SIG-M5 treated with dmso at 0.1 percent for 504 hours (cell line): ENCODE data around the gene PCDHB12.
"Not testable (repeated sequence)": the region's sequence is repeated elsewhere in the genome, so short reads cannot be mapped to it uniquely, and the experiment has no call there.

ENCODE experiments used
- DNase-seq: peaks from one replicate; lab custom pipeline; 2025; ENCODE audit not compliant: unreplicated experiment; lab: John Stamatoyannopoulos, UW

The PCDHB12 gene

GRCh38 chr5:141208478-141208877 is at the start of gene PCDHB12:
TSS of gene PCDHB12 (plus strand) at chr5:141208719. CDS start at chr5:141208908, 189 bp downstream.
- DNase-seq = peak; percentile 1

GRCh38 chr5:141172381-141173204 is 35.9 kb upstream of the PCDHB12 start, which contains the start of gene PCDHB7:
TSS of gene PCDHB7 (plus strand) at chr5:141172644. CDS start at chr5:141172836, 192 bp downstream.
- DNase-seq = no peak

- not testable (repeated sequence) for DNase-seq
Measured at GRCh38 chr5:141174291-141175104, 34.0 kb upstream of the PCDHB12 start.

GRCh38 chr5:141175933-141176332 is 32.6 kb upstream of the PCDHB12 start:
- no peak for DNase-seq

- not testable (repeated sequence) for DNase-seq
Measured at GRCh38 chr5:141177577-141178191, 30.8 kb upstream of the PCDHB12 start, which contains the start of gene PCDHB8. TSS of gene PCDHB8 (plus strand) at chr5:141177790. CDS start at chr5:141178035, 245 bp downstream.

GRCh38 chr5:141179371-141179770 is 29.1 kb upstream of the PCDHB12 start:
- not testable (repeated sequence) for DNase-seq

GRCh38 chr5:141179876-141180275 is 28.6 kb upstream of the PCDHB12 start:
- DNase-seq = not testable (repeated sequence)

GRCh38 chr5:141180313-141180712 is 28.2 kb upstream of the PCDHB12 start:
- no peak for DNase-seq

GRCh38 chr5:141182248-141182647 is 26.3 kb upstream of the PCDHB12 start, which contains the start of gene PCDHB16:
TSS of gene PCDHB16 (plus strand) at chr5:141182387. CDS start at chr5:141182560, 173 bp downstream.
- peak; percentile 18 for DNase-seq

GRCh38 chr5:141184117-141184855 is 24.2 kb upstream of the PCDHB12 start:
- not testable (repeated sequence) for DNase-seq

GRCh38 chr5:141186897-141187512 is 21.5 kb upstream of the PCDHB12 start, which contains the start of gene PCDHB9:
TSS of gene PCDHB9 (plus strand) at chr5:141187161. CDS start at chr5:141187319, 158 bp downstream.
- no peak for DNase-seq

- not testable (repeated sequence) for DNase-seq
Measured at GRCh38 chr5:141188682-141189081, 19.8 kb upstream of the PCDHB12 start.

- DNase-seq = not testable (repeated sequence)
Measured at GRCh38 chr5:141189131-141189530, 19.4 kb upstream of the PCDHB12 start.

- DNase-seq = peak; percentile 44
Measured at GRCh38 chr5:141192110-141192725, 16.3 kb upstream of the PCDHB12 start, which contains the start of gene PCDHB10. TSS of gene PCDHB10 (plus strand) at chr5:141192353. CDS start at chr5:141192553, 200 bp downstream.

GRCh38 chr5:141194332-141194731 is 14.2 kb upstream of the PCDHB12 start:
- not testable (repeated sequence) for DNase-seq

- DNase-seq = no peak
Measured at GRCh38 chr5:141196363-141196762, 12.2 kb upstream of the PCDHB12 start.

GRCh38 chr5:141199359-141200235 is 8.9 kb upstream of the PCDHB12 start, which contains the start of gene PCDHB11:
TSS of gene PCDHB11 (plus strand) at chr5:141199627. CDS start at chr5:141199775, 148 bp downstream.
- DNase-seq = peak; percentile 23

- not testable (repeated sequence) for DNase-seq
Measured at GRCh38 chr5:141201126-141201525, 7.4 kb upstream of the PCDHB12 start.
